OCI-LY7 (cell line): ENCODE measurements around the gene ENG.

ENCODE experiments used
- CTCF ChIP-seq: fragments of 200-600 bp; sonication (generic); conservative IDR thresholded peaks from 2 replicates; pipeline ENCODE4 v1.5.1; 2014; ENCODE audit warnings: mild to moderate bottlenecking, antibody characterized with exemption, low read length, moderate library complexity, mixed read lengths
- EZH2phosphoT487 ChIP-seq: fragments of 200-600 bp; sonication (generic); IDR thresholded peaks from 2 replicates; pipeline ENCODE4 v1.6.1; 2018; ENCODE audit warnings: low read depth, borderline replicate concordance, mild to moderate bottlenecking, mixed run types, antibody characterized with exemption, low read length, moderate library complexity, mixed read lengths

- TF ChIP-seq CTCF (no peak), EZH2phosphoT487 (no peak)
Measured at GRCh38 chr9:127783111-127784008, 71.1 kb downstream of the ENG start.
